A673 (cell line): ENCODE data around the gene PILRB. TPM values are rescaled to one million over a fixed set of nuclear protein-coding genes. Genes with fewer than 3 reads are reported as not detected.

Experiments used
- BruUV-seq: library from RNA; stranded (reverse); fragments of 400-500 nt; replicated peaks from 2 replicates; lab custom pipeline; 2021; lab: Mats Ljungman, UMichigan
- CTCF ChIA-PET: fragments of 300-600 bp; sonication (Branson Sonifier 250); formaldehyde crosslinking; loops from one replicate; lab custom pipeline; 2022; ENCODE audit warnings: antibody characterized with exemption; lab: Charles Lee
- POLR2A ChIA-PET: fragments of 300-600 bp; sonication (Branson Sonifier 250); formaldehyde crosslinking; loops from one replicate; lab custom pipeline; 2022; ENCODE audit warnings: antibody characterized with exemption; ENCODE audit not compliant: low non-redundant PET; lab: Charles Lee
- DNase-seq: peaks from one replicate; pipeline ENCODE4 v3.0.0-alpha.2; 2015; ENCODE audit warnings: low spot score
- H3K27ac ChIP-seq: fragments of 200-600 bp; sonication (generic); 2 replicates; pipeline ENCODE4 v1.5.1; 2016; ENCODE audit warnings: mixed run types, low read depth, mild to moderate bottlenecking, mixed read lengths, antibody characterized with exemption, low read length; ENCODE audit not compliant: poor library complexity, severe bottlenecking
- H3K27me3 ChIP-seq: fragments of 200-600 bp; sonication (generic); replicated peaks from 2 replicates; pipeline ENCODE4 v1.6.1; 2017; ENCODE audit warnings: mixed run types, low read depth, mild to moderate bottlenecking, mixed read lengths, antibody characterized with exemption, low read length; ENCODE audit not compliant: insufficient read depth, poor library complexity
- H3K36me3 ChIP-seq: fragments of 200-600 bp; sonication (generic); 2 replicates; pipeline ENCODE4 v1.6.1; 2016; ENCODE audit warnings: mixed run types, mild to moderate bottlenecking, mixed read lengths, antibody characterized with exemption, low read length; ENCODE audit not compliant: insufficient read depth, poor library complexity, severe bottlenecking
- H3K4me1 ChIP-seq: fragments of 200-600 bp; sonication (generic); 2 replicates; pipeline ENCODE4 v1.6.1; 2017; ENCODE audit warnings: mixed run types, mild to moderate bottlenecking, mixed read lengths, antibody characterized with exemption, low read length; ENCODE audit not compliant: insufficient read depth, poor library complexity, severe bottlenecking
- H3K4me3 ChIP-seq: fragments of 200-600 bp; sonication (generic); 2 replicates; pipeline ENCODE4 v1.5.1; 2016; ENCODE audit warnings: low read depth, mixed run types, mild to moderate bottlenecking, mixed read lengths, low read length; ENCODE audit not compliant: poor library complexity, severe bottlenecking
- H3K9me3 ChIP-seq: fragments of 200-600 bp; sonication (generic); 2 replicates; pipeline ENCODE4 v1.6.1; 2016; ENCODE audit warnings: mixed run types, low read depth, mild to moderate bottlenecking, mixed read lengths, antibody characterized with exemption, low read length; ENCODE audit not compliant: poor library complexity, severe bottlenecking
- EZH2 ChIP-seq: fragments of 200-600 bp; sonication (generic); IDR thresholded peaks from 2 replicates; pipeline ENCODE4 v1.6.1; 2017; ENCODE audit warnings: borderline replicate concordance, low read depth, mild to moderate bottlenecking, mixed read lengths, antibody characterized with exemption, low read length; ENCODE audit not compliant: poor library complexity, severe bottlenecking
- intact Hi-C: fragments of 100-400 bp; cut with micrococcal nuclease; formaldehyde crosslinking; loops from one replicate; pipeline ENCODE4 v1.10.0; 2022; ENCODE audit not compliant: unreplicated experiment
- total RNA-seq: library from RNA; stranded (reverse); gene quantifications from 2 replicates; pipeline ENCODE4 v1.2.3, GENCODE V29; 2021
- TF ChIP-seq, protein P1 (sequence below): fragments of 300-800, 200-600 bp; sonication (generic); conservative IDR thresholded peaks from 2 replicates; pipeline ENCODE4 v1.5.1; 2017; ENCODE audit warnings: low read depth, mild to moderate bottlenecking, antibody characterized with exemption, low read length, moderate library complexity, mixed read lengths

The PILRB gene
- total RNA-seq, 1 experiment from 2014 or later = 26.5 TPM

DNA sequence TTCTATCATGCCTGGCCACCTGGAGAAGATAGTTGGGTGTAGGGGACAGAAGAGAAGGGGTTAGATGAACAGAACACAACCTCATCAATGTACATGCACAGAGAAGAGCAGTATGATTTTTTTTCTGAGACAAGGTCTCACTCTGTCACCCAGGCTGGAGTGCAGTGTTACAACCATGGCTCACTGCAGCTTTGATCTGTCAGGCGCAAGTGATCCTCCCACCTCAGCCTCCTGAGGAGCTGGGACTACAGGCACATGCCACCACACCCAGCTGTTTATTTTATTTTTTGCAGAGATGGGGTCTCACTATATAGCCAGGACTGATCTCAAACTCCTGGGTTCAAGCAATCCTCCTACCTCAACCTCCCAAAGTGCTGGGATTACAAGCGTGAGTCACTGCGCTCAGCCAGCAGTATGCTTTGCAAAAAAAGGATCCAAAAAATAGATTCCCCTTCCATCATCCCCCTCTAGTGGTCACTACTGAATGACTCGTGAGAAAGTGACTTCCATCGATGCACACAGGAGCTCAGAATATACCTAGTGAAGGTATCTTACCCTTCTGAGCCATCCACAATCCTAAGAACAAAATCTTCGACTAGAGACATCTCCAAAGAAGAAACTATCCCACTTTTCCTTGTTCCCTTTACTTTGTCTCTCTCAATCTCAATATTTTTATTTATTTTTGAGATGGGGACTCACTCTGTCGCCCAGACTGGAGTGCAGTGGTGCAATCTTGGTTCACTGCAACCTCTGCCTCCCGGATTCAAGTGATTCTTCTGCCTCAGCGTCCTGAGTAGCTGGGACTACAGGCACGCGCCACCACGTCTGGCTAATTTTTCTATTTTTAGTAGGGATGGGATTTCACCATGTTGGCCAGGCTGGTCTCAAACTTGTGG lies 49.6 kb downstream of the PILRB start:
- Histone ChIP-seq H3K9me3 (no peaks in the 10 kb centered on the region), H3K4me3 (no peak overlapping the region), H3K36me3 (no peaks in the 10 kb centered on the region), H3K4me1 (no peaks in the 10 kb centered on the region), H3K27ac (no peak overlapping the region), H3K27me3 (peaks cover 9% of the 10 kb centered on the region)
- CTCF ChIA-PET = interaction anchor here (0.6 kb wide), 1 partner anchor 275 kb away, joined by 3 read pairs; no protein-coding TSS in a partner anchor
- peak; percentile 80 for DNase-seq
- BruUV-seq = no TSS peak
- POLR2A ChIA-PET = interaction anchor here (0.6 kb wide), 1 partner anchor 439 kb away, joined by 3 read pairs; no protein-coding TSS in a partner anchor
- TF ChIP-seq EZH2 = no peak
- TF ChIP-seq, protein P1, sequence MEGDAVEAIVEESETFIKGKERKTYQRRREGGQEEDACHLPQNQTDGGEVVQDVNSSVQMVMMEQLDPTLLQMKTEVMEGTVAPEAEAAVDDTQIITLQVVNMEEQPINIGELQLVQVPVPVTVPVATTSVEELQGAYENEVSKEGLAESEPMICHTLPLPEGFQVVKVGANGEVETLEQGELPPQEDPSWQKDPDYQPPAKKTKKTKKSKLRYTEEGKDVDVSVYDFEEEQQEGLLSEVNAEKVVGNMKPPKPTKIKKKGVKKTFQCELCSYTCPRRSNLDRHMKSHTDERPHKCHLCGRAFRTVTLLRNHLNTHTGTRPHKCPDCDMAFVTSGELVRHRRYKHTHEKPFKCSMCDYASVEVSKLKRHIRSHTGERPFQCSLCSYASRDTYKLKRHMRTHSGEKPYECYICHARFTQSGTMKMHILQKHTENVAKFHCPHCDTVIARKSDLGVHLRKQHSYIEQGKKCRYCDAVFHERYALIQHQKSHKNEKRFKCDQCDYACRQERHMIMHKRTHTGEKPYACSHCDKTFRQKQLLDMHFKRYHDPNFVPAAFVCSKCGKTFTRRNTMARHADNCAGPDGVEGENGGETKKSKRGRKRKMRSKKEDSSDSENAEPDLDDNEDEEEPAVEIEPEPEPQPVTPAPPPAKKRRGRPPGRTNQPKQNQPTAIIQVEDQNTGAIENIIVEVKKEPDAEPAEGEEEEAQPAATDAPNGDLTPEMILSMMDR = peak; percentile 70
- intact Hi-C loops = loop anchor here (5.0 kb wide), 1 partner anchor 275 kb away; no protein-coding TSS in a partner anchor

DNA sequence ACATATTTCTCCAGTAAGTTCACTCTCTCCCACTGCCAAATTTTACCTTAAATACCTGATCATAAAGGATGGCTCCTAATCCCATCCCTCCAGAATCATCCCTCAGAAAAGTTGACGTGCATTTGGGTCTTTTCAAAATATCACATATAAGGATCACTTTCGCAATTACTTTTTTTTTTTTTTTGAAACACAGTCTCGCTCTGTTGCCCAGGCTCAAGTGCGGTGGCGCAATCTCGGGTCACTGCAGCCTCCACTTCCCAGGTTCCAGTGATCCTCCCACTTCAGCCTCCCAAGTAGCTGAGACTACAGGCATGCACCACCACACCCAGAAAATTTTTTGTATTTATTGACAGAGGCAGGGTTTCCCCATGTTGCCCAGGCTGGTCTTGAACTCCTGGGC lies 53.2 kb downstream of the PILRB start:
- Histone ChIP-seq H3K36me3 (no peaks in the 10 kb centered on the region), H3K9me3 (no peaks in the 10 kb centered on the region), H3K4me3 (no peak overlapping the region), H3K27me3 (peaks cover 9% of the 10 kb centered on the region), H3K27ac (no peak overlapping the region), H3K4me1 (no peaks in the 10 kb centered on the region)
- TF ChIP-seq, protein P1 = no peak
- TF ChIP-seq EZH2 = no peak
- DNase-seq = no peak
- intact Hi-C loops = no loop called here
- no TSS peak for BruUV-seq
- POLR2A ChIA-PET = no interaction called here
- CTCF ChIA-PET = no interaction called here

DNA sequence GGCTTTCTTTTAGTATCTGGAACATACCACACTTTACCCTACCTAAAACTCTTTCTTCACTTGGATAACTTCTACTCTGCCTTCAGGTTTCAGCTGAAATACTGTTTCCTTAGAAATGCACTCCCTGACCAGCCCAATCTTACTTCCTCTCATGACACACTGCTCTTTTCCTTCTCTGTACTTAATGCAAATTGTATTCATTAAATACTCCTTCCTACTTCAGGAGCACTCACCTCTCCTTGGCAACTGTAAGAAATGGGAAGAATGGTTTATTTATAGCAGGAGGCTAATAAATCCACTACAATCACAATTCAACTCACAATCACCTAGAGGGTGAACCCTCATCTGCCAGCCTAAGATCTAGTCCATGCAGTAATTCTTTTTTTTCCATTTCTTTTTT lies 55.4 kb downstream of the PILRB start:
- Histone ChIP-seq H3K27me3 (peaks cover 9% of the 10 kb centered on the region), H3K9me3 (no peaks in the 10 kb centered on the region), H3K4me3 (no peak overlapping the region), H3K27ac (no peak overlapping the region), H3K4me1 (no peaks in the 10 kb centered on the region), H3K36me3 (no peaks in the 10 kb centered on the region)
- BruUV-seq = no TSS peak
- TF ChIP-seq EZH2 = no peak
- TF ChIP-seq, protein P1 = no peak
- DNase-seq = no peak
- ChIA-PET POLR2A (no interaction called here), CTCF (no interaction called here)
- intact Hi-C loops = no loop called here
